CD4-positive, alpha-beta T cell treated with Interleukin-2 at 100 ng/mL for 4 hours (primary cell): ENCODE measurements around the gene OXT.
"Not testable (repeated sequence)": the region's sequence is repeated elsewhere in the genome, so short reads cannot be mapped to it uniquely, and the experiment has no call there.

Source experiments
- DNase-seq: peaks from one replicate; pipeline ENCODE4 v3.0.0-alpha.2; 2020; ENCODE audit warnings: low spot score

The OXT gene

DNA sequence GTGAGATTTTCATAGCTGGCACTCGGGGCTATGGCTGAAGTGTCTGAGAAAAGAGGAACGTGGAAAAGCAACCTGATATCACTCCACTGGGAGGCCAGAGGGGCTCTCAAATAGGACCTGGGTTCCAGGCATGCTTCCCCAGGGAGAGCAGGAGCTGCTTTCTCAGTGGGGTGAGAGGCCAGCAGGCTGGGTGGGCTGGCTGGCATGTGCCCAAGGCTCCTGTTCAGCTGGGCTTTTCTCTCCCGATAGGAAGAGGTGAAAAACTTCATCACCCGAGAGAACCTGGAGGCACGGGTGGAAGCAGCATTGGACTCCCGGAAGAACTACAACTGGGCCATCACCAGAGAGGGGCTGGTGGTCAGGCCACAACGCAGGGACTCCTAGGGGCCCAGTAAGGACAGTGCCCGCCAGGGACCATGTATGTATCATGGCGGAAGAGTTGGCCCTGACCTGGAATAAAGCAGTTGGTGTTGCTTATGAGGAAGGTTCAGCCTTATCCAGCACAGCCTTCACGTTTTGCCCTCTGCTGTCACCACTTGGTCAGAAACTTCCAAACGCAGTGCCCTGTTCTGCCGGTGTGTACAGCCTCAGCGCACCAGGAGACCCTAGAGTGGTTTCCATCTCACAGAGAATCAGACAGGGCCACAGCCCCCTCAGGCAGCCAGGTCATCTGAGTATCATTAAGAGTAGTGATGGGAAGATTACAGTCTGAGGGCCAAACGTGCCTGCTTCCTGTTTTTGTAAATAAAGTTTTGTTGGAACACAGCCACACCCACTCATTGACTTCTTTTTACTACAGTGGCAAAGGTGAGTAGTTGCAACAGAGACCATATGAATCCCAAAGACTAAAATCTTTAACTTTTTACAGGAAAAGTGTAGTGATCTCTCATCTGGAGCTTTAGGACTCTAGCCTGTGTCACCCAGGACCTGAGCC is 23.7 kb upstream of the OXT start:
- no peak for DNase-seq

DNA sequence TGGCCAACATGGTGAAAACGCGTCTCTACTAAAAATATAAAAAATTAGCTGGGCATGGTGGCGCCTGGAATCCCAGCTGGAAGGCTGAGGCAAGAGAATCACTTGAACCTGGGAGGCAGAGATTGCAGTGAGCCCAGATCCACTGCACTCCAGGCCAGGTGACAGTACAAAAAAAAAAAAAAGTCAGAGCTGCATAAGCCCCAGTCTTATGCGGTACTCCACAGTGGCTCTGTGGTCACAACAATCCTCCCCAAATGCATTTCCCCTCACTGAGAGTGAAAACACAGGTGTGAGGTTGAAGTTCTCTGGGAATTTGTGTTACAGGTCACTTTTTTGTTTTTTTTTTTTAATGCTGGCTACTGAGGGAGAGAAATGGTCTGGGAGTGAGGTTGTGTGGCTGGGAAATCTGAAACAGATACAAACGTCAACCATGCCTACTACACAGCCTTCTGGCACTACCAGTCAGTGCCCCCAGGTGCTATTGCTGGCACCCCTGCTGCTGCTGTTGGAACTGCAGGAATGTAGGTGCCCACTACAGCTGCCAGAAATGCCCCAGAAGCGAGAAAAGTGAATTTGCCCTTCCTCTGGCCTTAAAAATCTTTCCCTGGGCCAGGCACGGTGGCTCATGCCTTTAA is 19.9 kb upstream of the OXT start:
- DNase-seq = no peak

DNA sequence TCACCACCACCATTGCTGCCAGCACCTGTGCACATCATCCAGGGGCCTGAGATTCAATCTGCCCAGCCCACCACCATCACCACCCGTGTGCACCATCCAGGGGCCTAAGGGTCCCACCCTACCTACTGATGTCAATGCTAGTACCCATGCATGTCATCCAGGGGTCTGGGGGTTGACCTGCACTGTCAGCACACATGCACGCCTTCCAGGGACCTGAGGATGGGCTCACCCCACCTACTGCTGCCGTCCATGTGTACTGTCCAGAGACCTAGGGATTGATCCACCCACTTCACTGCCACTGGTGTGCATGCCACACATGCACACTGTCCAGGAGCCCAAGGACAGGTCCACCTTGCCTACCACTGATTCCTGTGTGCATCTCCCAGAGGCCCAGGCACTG is 11.9 kb upstream of the OXT start:
- no peak for DNase-seq

DNA sequence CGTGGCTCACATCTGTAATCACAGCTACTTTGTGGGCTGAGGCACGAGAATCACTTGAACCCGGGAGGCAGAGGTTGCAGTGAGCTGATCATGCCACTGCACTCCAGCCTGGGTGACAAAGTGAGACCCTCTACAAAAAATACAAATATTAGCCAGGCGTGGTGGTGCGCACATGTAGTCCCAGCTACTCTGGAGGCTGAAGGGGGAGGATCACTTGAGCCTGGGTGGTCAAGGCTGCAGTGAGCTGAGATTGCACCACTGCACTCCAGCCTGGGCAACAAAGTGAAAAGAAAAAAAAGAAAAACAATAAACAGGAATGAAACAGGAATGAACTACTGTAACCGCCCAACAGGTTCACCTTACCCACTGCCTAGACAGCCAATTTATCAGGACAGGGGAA is 7.3 kb upstream of the OXT start:
- DNase-seq = not testable (repeated sequence)

DNA sequence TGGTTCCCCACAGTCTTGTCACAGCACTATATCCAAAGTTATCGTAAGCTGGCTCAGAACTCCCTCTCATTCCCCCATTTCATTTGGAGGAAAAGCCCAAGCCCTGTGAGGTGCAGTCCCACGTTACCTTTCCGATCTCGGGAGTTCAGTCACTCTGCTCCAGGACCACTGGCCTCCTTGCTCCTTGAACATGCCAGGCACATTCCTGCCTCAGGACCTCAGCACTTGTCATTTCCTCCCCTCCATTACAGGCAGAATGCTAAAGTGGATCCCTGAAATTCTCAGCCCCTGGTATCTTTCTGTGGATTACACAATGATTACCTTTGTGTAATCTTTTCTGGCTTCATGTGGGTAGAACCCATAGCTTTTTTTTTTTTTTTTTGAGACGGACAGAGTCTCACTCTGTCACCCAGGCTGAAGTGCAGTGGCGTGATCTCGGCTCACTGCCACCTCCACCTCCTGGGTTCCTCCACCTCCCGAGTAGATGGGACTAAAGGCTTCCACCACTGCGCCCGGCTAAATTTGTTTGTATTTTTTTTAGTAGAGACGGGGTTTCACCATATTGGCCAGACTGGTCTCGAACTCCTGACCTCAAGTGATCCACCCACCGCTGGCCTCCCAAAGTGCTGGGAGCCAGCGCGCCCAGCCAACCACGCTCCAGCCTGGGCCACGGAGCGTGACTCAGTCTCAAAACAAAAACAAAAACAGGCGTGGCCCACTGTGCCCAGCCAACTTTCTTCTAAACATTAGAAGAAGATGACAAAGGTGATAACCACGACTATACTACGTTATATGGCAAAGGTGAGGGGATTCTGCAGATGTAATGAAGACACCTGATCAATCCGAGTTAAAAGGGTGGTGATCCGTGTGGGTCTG is 4.0 kb upstream of the OXT start:
- DNase-seq = no peak

DNA sequence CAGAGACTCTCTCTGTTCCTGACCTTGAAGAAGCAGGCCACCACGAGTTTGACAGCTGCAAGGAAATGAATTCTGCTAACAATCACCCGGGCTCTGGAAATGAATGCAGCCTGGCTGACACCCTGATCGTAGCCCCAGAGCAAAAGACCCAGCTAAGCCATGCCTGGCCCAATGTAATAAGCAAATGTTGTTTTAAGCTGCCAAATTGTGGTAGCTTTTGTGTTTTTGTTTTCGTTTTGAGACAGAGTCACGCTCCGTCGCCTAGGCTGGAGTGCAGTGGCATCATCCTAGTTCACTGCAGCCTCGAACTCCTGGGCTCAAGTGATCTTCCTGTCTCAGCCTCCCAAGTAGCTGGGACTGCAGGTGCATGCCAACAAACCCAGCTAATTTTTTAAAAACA is 3.3 kb upstream of the OXT start:
- DNase-seq = no peak

DNA sequence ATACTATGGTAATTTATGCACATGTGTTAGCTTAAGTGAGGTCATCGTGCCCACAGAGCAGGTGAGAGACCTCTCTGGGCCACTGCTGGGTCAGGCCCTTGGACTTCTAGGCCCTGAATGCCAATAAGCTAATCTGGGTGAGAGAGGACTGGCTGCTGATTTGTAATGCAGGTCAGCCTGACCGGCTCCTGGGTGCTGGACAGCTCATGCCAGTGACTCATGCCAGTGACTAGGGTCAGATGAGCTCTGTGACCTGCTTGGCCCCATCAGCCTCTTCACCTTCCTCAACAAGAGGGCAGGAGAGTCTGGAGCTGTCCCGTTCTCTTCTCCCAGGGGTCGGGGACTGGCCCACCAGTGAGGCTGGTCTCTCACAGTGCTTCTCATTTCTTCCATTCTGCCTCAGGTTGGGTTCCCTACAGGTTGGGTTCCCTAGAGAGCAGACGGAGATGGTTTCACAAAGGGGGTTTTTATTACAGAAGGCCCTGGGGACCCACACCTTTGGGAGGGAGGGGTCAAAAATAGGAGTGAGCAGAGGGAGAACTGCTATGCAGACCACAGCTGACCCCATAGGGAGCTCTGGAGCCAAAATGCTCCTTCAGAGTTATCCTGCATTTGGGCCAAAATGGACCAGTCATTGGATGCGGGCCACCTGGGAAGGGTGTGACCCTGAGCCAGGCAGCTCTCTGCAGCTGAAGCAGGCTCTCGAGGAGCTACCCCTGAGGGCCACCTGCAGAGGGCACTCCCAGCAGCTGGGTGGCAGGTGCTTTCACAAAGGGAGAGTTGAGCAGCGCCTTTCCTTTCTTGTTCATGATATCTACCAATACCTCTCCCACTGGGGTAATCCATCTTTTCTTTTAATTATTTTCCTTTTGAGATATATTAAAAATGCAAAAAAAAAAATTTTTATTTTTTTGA is 2.2 kb upstream of the OXT start:
- DNase-seq = peak; percentile 22

DNA sequence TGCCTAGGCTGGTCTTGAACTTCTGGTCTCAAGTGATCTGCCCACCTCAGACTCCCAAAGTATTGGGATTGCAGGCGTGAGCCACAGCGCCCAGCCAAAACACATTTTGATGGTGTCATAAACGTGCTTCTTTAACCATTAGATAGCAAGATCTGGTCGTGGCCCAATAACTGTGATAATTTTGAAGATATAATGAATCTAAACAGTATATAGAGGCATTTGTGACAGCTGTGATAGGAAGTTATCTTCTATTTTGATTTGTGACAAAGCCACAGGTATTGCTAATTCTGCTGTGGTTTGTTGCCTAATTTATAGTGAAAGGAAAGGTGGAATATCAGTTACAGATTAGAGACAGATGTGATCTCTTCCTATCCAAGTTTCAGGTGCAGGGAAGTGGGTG is 695 bp upstream of the OXT start:
- DNase-seq = no peak

DNA sequence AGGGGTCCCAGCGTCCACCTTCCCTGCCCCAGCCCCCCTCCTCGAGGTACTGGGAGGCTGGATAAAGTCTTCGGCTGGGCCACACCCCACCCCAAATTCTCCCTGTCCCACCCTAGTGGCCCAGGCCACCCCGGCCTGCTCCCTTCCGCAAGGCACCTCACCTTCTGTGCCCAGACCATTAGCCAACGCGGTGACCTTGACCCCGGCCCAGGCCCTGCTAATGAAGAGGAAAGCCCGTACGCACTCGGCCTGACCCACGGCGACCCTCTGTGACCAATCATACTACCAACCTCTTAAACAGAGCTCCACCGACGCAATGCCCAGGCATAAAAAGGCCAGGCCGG is 182 bp upstream of the OXT start:
- no peak for DNase-seq

DNA sequence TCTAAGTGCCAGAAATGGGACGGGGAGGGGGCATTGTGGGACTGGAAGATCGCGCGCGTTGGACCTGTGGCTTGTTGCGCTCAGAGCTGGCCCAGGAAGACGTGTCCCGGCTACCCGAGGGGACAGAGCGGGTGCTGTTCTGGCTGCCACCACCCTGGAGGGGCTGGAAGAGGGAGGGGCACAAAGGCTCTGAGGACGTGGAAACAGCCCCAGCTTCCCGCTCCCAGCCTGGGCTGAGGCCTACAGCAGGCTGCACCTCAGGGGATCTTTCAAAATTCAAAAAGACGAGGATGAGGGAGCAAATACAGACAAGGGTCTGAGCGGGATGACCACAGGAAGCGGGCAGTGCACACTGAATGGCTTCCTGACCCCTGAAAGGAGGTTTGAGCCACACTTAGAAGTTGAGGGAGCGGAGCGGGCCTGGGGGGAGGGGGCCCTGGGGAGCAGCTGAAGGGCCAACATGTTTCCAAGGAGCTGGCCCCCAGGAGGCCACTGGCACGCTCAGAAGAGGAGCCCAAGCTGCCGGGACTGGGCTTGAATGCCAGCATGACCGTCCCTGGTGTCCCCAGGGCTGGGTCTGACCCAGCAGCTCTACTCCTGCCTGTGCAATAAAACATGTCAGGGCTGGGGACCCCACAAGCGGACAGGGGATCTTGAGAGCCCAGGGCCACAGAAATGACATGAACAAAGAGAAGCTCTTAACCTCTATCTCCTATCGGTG is 1.3 kb downstream of the OXT start:
- no peak for DNase-seq

DNA sequence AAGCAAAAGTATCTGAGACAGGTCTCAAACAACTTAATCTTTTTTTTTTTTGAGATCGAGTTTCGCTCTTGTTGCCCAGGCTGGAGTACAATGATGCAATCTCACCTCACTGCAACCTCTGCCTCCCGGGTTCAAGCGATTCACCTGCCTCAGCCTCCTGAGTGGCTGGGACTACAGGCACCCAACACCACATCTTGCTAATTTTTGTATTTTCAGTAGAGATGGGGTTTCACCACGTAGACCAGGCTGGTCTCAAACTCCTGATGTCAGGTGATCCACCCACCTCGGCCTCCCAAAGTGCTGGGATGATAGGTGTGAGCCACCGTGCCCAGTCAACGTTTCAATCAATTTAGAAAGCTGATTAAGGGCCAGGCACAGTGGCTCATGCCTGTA is 1.8 kb downstream of the OXT start:
- DNase-seq = not testable (repeated sequence)

DNA sequence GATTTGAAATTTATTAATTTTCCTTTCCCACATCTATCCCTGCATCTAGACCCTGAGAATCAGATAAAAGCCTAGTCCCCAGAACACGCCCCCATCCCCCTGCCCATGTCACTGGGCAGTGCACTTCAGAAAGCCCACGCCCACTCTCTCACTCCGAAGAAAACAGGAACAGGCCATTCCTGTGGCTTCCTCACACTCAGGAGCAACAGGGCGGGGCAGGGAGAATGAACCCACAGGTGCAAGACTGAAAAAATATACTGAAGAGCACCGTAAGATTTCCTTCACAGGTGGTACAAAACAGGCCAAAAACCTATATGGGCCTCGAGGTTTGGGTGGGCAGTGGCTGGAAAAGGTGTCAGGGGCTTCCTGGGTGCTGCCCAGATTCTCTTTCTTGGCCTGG is 3.4 kb downstream of the OXT start:
- no peak for DNase-seq

DNA sequence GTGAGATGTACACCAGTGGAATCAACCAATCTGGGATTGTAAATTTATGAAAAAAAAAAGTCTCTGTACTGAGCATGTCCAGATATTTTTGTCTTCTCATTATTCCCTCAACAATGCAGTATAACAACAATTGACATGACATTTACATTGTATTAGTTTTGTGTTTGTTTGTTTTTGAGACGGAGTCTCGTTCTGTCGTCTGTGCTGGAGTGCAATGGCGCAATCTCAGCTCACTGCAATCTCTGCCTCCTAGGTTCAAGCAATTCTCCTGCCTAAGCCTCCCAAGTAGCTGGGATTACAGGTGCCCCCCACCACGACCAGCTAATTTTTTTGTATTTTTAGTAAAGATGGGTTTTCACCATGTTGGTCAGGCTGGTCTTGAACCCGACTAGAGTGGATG is 3.9 kb downstream of the OXT start:
- DNase-seq = not testable (repeated sequence)

DNA sequence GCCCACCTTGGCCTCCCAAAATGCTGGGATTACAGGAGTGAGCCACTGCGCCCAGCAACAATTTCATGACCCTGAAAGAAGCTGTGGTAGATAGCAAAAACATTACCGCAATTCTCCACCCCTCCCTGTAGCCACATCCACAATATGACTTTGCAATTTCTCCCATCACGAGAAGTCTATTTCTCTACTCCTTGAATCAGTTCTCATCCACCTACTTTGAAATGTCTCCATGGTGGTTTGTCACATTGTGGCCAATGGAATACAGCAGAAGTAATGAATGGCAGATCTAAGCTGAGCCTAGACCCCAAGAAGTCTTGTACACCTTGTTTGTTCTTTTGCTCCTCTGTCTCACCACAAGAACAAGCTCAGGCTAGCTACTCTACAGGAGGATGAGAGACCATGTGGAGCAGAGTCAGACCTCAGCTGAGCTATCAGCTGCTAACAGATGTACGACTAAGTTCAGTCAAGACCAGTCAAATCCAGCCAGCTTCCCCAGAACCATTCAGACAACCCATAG is 6.3 kb downstream of the OXT start:
- DNase-seq = no peak

DNA sequence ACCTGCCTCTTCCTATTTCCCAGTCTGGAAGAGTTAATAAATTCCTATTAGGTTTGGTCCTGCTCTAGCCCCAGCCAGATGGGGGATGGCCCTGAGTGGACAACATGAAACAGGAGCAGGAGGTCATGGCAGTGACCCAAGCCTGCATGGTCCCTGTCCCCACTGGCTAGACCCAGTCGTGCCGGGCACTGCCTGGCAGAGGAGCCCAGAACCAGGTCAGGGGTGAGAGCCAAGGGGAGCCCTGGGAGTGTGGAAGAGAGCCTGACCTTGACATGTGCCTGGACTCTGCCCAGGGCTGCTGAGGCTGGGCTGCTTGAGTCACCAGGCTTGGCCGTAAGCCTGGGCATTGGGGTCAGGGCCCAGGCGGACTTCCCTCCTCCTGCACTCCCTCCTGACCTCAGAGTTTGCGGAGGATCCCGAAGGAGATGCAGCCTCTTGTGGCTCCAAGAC is 9.5 kb downstream of the OXT start:
- no peak for DNase-seq

DNA sequence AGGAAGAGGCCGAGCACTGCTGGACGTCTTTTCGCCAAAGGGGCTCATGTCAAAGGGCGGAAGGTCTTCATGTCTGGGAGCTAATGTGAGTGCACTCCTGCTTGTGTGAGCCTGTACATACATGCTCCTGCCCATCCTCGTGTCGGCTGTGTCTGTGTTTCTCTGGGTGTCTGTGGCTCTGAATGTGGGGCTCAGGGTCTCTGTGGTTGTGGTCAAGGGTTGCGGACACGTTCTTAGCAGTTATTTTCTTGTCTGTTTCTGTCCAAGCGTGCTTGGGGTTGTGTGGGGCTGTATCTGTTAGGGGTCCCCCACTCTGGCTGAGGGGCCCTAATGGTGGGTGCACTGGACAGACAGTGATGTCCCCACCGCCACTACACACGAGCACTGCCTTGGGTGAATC is 10.2 kb downstream of the OXT start:
- DNase-seq = no peak

DNA sequence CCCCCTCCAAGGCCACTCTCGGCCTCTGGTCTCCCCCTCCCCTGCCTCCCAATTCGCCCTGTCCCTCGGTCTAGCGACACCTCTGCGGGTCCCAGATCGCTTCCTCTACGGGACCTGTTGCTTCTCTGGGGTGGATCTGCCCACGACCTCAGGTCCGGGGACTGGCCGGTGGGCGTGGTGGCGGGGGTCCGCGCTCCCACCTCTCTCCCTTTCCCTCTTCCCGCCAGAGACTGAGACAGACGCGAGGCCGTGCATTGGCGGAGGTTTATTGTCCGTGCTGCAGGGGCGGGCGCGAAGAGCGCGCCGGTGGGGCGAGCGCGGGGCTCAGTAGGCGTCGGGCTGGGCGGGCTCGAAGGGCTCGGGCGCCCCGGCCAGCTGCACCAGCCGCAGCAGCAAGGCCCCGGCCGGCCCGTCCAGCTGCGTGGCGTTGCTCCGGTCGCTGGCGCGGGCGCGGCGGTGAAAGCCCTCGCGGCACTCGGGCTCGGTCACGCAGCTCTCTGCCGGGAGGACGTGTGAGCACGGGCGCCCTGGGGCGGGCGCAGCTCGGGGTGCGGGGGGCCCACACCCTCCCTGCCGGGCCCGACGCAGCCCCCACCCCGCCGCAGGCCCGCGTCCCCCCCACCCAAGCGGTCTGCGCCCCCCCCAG is 11.0 kb downstream of the OXT start:
- DNase-seq = no peak

DNA sequence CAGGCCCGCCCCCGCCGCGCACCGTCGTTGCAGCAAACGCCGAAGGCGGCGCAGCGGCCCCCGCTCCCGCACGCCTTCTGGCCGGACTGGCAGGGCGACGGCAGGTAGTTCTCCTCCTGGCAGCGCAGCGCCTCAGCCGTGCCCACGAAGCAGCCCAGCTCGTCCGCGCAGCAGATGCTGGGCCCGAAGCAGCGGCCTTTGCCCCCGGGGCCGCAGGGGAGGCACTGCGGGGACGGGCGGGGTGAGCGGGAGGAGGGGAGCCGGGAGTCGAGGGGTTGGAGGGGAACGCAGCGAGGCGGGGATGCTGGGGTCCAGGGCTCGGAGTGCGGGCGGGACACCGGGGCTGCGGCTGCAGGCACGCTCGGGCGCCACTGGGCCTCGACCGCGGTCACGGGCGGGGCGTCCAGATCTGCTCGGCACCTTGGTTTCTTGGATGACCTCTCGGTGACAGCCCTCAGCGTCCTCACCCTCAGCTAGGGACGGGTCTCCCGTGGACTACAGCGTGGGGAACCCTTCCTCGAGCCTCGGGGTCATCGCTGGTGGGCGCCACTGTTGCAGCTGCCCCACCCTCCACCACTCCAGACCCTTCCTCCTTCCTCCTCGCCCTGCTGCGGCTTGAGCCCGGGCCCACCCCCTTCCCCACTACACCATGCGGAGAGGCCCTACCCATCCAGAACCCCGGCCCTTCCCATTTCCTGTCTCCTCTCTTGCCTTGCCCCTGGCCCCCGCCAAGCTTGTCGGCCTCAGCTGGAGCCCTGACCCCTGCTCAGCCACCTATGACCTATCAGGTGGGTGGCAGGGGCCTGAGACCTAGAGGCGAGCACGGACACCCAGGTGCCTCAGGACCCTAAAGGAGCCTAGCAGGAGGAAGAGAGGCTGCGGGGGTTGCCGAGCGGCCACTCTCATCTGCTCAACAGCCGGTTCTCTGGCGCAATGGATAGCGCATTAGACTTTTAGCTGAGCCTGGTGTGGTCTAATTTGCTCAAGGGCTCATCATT is 11.8 kb downstream of the OXT start:
- no peak for DNase-seq
